HG02870 (cell line): ENCODE measurements around the gene FYB2.

Experiments used
- ATAC-seq: cut with Tn5 transposase; IDR thresholded peaks from one replicate; pipeline ENCODE4 v1.9.1; 2021; ENCODE audit warnings: mild to moderate bottlenecking, moderate library complexity; ENCODE audit not compliant: unreplicated experiment

FYB2 gene

DNA sequence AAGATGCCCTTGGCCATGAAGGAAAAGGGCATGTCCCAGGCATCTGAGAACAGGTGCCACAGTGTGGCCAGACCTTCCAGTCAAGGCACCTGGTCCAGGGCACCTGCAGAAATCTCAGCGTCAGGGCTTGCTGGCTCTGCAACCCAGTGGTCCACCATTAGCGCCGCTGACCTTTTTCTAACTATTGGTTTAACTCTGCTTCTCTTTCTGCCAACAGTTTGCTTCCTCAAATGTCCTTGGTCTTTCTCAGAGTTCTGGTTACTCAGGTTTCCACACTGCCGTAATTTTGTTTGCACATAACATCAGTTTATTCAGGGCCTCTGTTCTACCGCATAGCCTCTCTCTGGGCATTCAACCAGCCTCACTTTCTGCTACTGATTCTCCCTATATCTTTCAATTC, 16.5 kb upstream of the FYB2 start:
- no peak for ATAC-seq

DNA sequence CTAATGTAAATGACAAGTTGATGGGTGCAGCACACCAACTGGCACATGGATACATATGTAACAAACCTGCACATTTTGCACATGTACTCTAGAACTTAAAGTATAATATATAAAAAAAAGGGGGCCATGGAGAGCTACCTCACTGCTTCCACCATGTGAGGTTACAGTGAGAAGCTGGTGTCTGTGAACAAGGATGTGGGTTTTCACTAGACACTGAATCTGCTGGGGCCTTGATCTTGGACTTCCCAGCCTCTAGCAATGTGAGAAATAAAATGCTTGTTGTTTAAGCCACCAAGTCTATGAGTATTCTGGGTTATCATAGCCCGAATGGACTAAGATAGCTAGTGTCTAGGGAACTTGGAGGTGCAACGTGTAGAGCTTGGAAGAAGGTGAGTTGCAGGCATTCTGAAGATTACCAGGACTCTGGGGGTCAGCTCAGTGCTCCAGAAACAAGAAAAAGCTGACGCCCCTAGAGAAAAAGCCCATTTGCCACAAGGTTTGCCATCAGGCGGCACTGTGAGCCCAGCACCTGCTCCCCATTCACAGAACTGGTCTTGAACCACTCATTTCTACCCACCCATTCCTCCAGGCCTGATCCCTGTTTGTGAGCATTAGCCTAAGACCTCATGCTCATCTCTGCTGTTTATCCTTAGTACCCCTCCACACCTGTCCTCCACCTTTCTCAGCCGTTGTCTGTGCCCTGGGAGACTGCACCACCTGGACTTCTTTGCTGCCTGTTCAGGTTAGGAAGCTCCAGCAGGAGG, 15.1 kb upstream of the FYB2 start:
- no peak for ATAC-seq

DNA sequence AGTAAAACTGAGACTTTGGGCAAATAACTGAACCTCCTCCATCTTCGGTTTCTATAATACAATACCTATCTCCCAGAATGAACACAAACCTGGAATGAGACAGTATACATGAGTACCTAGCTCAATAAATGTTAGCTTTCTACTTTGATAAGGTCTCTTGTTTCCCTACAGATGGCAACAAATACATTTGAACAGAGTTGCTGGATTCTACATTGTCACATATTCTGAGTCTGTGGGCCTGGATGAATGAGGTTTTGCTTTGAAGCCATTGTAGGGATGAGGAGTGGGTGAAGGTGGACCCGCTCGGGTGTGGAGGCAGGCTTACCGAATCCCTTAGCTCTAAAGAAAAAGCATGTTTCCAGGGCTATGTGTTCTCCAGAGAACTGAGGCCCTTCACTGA, 13.9 kb upstream of the FYB2 start:
- ATAC-seq = no peak

DNA sequence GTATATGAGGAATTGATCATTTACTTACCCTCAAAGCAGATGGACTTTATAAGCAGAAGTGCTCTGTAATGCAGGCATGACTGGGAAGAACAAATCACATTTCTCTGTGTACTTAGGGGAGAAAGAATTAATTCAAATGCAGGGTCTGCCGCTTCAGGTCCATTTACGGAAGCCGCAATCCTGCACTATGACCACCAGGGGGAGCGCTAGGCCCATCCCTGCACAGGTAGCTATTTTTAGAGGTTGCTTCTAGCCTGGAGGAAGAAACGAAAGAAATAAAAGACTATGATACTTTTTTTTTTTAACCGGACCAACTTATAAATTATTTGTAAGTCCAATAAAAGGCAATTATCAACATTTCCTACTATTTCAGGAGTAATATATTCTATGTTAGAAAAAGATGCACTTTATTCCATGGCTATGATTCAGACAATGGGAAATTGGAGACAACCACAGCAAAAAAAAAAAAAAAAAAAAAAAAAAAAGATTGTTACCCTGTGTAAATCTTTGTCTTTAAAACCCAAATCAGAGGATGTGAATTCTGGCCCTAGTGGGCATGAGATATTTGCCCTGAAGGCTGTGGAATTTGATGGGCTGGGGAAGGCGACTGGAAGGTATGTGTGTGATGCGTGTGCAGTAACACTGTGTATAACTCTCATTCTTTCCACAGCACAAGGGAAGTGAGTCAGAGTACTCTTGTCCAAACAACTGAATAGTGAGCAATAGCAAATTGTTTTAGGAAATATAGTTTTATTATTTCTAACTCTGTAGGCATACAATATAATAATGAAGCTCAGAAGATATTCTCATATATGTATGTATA, 12.9 kb upstream of the FYB2 start:
- peak; percentile 50 for ATAC-seq

DNA sequence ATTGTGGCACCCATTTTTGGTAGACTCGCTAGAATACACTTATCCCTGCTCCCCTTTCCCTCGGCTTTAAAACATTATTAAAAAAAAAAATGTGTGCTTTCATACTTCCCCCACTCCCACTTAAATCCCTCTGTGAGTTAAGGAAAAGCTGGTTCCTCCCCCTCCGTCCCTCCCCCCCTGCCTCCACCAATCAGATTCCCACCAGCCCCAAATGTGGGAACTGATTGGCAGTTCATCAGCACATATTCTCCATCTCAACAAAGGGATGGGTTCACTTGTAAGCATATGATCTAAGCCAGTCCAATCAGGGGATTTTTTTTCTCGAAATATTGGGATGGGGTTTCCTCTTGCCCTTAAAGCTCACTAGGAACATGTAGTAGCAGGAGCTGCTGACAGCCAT, 10.8 kb upstream of the FYB2 start:
- ATAC-seq = no peak

DNA sequence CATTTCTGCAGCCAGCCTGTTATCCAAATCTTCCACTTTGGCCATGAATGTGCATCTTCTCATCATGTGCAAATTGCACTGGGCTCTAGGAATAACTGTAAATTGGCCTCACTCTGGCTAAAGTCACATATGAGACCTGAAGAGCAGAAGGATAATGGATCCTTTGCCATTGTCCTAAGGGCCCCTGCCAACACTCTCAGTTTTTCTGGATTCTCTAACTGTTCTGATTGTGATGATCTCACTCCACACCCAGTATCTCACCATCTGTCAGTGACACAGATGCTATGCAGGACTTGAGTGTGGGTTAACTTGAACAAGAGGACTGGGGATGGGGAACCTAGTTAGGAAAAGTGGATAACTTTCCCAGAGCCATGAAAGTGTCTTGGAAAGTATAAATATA, 8.5 kb upstream of the FYB2 start:
- no peak for ATAC-seq

DNA sequence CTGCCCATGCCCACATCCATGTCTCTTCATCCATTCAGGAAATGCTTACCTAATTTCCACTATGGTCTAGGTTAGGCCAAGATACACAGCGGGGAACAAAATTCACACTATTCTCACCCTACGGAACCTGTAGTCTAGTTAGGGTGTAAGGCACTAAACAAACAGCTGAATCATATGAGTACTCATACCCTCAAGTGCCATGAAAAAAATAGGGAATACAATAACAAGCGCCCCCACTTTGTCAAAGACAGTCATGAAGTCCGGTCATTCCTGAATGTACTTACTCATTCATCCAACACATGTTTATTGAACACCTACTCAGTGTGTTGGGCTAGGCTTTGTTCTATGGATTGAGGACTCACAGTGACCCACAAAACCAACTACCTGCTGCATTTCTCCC, 6.2 kb upstream of the FYB2 start:
- no peak for ATAC-seq

DNA sequence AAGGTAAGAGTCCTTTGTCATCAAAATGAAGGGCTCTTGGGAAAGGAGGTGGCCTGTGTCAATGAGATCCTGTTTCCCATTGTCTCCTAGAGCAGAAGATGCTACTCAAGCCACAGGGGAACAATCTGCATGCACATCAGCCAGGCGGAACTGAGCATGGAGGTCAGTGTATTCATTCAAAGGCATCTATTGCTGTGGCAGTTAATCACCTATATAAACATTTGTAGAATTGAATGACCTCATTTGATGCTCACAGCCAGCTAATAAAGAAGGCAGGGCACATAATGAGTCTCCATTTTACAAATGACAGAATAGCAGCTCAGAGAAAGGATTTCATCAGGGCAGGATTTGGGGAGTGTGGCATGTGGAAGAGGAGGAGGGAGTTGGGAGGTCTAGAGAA, 5.7 kb upstream of the FYB2 start:
- ATAC-seq = no peak

DNA sequence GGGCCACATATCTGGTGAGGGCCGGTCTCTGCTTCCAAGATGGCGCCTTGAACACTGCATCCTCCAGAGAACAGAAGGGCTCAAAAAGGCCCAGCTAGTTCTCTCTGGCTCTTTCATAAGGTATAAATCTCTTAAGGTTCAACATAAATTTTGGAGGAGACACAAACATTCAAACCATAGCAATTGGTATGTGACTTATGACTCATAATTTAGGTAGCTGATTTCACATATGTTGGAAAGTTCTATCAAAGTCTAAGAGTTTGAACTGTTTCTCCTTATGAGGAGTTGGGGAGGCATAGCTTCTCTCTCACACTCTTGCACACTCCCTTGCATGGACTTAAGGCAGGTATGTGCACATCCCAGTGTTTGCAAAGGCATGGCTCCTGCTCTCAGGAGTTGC, 5.1 kb upstream of the FYB2 start:
- no peak for ATAC-seq

DNA sequence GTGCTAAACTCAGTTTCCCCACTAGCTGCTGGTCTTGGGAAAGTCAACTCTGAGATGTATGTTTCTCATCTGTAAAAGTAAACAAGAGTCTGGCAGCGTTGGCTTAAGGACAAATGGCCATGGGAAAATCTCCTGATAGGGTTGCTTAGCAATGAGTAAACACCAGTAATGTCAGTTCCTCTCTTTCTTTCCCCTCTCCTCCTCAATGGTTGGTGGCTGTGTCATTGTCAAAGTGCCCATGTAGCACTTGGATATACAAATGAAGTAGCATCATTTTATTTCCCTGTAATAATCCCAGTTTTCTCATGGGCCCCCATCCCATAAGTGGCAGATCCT, 2.2 kb upstream of the FYB2 start:
- ATAC-seq = no peak

DNA sequence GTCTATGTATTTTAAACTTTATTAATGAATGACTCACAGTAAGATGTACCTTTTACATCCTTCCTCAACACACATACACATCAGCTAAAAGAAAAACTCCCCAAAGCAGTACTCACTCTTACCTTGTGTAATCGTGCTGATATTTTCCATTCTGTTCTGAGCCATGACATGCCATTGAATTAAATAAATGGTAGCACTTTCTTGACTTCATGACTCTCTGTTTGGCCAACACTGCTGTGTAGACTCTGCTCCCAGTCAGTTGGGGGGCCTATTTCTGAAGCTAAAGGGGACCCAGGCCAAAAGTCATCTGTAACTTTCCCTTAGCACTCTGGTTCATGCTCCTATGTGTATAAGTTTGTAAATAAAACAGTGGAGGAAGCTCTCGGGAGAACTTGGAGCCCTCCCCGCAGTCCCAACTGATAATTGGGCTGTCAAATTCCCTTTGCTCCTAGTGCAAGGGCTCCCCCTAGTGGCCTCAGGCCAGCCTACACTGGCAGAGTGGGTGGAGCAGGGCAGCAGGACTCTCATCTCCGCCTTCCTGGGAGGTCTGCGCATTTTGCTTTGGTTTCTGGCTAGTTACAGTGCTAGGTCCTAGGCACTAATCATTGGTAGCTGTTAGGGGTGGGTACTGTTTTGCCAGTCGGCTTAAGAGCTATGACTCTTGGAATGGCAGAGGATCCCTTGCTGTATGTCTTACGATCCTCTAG, 1.7 kb upstream of the FYB2 start:
- peak; percentile 52 for ATAC-seq

DNA sequence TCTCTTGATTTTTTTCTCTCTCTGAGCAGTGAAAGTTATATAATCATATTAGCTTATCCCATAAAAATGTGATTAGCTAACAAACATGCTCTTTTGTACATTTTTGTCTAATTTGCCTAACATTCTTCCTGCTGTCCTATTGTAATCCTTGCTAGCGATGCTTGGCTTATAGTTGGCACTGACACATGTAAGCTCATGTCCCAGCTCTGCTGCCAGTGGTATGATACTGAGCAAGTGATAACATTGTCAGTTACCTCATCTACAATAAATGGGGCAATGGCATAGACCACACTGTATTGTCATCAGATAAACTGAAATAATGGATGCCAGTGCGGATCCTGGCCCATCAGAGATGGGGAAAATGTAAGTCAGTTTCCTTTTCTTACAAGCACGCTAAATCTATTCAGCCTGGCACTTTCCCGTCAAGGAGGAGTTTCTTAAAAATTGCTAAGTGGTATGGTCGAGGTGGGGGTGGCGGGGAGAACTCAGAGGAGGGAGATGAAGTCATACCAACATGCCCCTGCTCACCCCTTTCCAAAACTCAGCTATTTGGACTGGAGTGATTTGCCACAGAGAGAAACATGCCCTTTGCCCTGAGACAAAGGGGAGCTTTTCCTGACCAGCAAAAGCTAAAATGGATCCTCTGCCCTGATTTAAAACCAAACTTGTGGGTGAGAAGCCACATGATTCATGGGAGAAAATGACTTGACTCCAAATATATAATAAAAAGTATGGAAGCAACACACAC, 1.3 kb downstream of the FYB2 start:
- ATAC-seq = no peak

DNA sequence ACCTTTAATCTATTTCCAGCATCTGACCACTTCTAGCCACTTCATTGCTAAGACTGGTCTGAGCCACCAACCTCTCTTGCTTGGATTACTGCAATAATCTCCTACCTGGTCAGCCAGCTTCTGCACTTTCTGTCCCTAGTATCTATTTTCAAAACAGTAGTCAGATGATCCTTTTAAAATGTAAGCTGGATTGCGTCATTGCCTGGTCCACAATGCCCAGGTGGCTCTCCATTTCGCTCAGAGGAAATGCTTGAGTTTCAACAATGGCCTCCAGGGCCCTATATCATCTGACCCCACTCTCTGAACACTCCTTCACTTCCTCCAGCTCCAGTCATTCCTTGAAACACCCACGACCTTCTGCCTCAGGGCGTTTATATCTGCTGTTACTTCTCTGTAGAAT, 2.3 kb downstream of the FYB2 start:
- ATAC-seq = peak; percentile 74

DNA sequence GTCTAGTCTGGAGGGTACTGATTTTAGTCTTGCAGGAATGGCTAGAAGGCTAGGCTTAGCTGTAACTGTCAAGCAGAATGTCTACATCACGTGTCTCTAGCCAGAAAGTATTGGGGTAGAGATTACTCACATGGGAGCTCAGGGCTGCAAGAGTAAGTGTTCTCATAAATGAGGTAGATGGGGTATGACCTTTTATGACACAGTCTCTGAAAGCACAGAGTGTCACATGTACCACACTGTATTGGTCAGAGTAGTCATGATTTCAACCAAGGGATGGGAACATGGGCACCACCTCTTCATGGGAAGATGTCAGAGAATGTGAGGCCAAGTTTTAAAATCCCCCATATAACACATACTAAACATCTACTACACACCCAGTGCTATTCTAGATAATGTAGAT, 2.9 kb downstream of the FYB2 start:
- ATAC-seq = no peak

DNA sequence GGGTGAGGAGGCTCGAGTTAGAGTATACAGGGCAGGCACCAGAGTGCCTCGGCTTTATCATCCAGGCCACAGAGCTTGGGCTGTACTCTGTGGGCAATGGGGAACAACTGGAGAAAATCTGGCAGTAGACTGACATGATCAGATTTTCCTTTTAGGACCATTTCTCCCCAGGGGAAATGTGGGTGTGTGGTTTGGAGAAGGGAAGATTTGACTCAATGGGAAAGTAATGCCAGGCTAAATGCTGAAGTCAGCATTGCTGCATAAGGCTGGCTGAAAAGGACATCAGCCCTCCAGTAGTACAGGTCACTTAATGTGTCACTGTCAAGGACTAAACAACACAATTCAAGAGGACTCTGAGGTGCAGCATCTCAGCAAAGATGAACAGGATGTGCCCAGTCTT, 5.0 kb downstream of the FYB2 start:
- ATAC-seq = no peak

DNA sequence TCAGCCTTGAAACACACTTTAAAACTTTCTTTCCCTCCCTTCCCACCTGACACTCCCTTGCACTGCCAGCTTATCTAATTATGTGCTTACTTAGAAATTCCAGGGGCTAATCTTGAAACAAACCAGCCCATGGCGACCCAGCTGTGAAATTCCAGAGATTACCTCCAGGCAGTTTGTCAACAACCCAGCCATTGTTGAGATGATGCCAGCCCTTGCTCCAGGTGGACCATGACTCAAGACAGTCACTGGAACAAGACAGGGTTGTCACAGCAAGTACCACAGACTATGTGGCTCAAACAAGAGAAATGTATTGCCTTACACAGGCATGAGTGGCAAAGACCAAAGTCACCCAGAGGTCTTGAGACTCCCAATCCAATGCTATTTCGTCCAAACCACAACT, 7.9 kb downstream of the FYB2 start:
- ATAC-seq = no peak

DNA sequence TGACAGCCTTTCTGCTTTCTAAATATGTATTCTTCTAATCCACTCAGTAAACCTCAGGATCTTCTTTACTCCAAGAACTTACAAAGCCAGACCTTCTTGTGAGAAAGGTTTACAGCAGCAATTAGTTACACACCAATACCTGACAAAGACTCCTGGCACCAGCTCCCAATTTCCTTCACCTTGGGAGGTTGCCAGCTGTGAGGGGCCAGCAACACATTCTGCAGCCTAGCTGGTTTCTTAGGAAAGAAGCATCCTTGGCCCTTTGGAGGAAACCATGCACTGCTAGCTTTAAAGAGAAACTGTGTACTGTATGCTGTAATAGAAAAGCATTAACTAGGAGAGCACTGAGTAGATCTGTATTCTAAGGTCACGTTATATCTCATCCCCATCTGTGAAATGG, 10.8 kb downstream of the FYB2 start:
- ATAC-seq = no peak

DNA sequence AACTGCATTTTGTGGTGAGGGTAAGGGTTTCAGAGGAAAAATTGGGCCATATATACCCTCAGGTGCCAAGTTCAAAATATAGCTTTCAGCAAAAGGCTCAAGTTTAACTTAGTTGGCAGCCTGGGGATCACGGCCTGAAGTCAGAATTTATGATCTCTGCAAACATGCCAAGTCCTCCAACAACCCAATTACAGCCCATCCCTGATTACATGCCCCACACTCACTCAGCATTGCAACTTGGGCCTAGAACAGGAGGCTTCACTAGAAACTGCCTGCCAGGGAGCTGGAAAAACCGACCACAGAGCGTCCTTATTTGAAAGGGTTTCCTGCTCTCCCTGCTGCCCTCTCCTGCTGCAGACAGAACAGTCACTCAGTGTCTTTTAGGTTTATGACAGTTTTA, 12.4 kb downstream of the FYB2 start:
- ATAC-seq = no peak

DNA sequence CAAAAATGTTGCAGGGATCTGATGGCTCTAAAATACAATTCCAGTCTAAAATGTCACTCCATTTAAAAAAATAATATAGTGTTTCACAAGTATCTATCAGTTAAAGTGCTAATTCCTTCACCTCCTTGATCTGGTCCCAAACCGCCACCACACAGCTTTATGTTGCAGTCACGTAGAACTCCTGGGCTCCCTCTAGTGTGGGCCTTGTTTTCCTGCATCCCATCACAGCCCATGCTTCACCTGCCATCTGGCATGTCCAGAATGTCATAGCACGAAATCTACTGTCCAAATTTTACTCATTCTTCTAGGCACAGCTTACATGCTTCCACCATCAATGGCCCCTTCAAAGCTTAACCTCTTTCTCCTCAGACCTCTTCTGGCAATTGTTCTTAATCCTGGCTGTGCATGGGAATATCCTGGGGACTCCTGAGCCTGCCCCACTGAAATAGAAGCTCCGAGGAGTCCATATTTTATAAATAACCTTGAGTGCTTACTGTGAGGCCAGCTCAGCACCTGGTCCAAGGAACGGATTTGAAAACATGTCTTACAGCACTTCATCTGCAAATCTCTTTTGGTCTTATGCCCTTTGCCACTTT, 15.5 kb downstream of the FYB2 start:
- peak; percentile 74 for ATAC-seq

DNA sequence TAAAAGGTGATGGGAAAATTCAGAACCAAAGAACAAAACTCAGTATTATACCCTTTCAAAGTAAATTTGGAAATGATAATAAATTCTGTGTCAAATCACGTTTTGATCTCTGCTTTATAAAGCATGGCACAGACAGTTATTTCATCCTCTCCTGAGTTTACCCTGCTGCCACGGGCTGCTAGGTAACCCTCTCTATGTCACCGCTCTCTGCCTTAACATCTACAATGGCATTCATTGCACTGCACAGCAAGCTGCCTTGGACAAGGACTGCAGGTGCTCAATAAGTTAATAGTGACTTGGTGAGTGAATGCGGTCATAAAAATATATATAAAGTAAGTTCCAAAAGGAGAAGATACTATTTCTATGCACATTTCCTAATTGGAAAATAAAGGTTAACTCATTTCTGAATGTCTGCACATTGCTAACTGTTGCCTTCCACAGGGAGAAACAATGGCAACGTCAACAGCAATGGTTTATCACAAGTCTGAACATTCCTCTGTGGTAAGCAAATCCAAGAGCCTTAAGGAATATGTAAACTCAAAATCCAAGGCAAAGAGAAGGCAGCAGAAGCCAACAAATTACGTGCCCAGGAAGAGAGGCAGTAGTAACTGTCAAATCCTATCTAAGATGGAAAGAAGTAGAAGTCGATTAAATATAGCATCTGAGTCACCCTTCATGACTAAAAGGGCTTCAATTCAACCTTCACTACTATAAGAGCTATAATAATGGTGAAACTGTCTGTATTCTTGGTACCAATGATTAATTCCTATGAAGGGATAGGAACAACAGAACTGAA, 19.4 kb downstream of the FYB2 start:
- ATAC-seq = no peak
